TTC549 (cell line): ENCODE data around the gene PTPRK.

Experiments
- FAIRE-seq: peaks from 2 replicates; lab custom pipeline; 2012; peaks lifted over from hg19 to GRCh38; lab: Jason Lieb, UNC

PTPRK gene

DNA sequence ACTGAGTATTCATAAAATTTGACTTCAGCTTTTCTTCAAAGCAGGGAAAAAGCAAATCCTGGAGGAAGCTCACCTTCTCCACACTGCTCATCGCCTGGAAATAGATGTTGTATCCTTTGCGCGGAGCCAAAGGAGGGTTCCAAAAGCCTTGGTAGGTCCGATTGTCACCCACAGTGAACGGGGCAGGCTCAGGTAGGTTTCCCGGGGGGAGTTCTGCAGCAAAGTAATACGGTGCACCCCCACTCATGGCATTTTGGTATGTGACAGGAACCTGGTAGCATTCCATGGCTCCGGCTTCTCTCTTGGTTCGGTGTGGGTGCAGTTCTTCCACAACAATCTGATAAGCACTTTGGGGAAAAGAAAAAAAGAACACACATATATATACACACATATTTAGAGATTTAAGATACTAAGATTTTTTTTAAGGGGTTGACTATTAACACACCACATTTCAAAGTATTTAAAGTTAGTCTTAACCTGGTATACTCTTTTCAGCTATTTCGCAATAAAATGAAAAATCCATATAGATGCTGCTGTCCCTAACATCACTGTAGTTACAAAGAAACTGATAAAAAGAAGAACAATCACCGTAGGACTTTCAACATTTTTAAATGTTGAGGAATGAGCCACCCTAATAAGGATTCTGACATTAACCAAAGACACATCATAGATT, 452.8 kb downstream of the PTPRK start:
- no peak for FAIRE-seq

- FAIRE-seq: no peak
These were observed 455.3 kb downstream of the PTPRK start for GRCh38 chr6:128065072-128065471.

DNA sequence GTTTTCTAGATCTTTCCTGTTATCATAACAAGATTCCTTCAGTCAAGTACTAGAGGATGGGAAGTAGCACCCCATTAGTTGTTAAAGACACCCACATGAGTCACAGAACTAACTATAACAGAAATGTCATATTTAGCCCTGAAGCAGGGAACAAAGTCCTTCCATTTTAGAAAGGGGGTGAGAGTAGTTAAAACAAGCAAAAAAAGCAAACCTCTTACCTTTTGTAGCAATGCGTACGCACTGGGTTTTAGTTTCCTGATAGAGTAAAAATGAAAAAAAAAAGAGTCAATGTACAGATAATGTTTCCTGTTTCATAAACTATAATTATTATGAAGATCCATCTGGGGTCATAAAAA, 455.9 kb downstream of the PTPRK start:
- FAIRE-seq: no peak

DNA sequence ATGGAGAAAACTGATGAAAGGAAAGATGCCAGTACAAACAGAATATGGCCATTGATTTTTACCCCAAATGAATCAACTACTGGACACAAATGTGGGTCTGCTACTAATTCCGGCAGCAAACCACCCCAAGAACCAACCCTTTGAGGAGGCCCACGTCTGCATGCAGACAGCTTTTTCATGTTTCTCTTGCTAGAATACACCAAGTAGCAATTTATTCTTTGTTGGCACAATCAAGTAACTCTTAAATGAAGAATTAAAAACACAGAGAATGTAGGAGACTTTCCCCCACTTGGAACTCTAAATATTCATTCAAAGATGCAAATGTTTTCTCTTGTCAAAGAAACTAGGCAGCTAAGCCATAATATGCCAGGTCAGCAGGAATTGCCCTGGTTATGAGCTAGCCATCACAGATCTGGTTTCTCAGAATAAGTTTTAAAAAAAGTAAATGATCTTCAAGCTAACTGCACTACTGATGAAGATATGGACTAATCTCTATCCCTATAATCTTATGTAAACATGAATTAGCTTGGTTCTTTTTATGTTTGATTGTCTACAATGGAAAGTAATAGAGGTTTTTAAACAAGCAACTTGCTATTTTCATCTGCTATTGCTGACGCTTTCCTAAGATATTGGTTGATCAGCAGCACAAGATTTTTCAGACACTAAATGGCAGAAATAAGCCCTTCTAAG, 456.4 kb downstream of the PTPRK start:
- FAIRE-seq: no peak

DNA sequence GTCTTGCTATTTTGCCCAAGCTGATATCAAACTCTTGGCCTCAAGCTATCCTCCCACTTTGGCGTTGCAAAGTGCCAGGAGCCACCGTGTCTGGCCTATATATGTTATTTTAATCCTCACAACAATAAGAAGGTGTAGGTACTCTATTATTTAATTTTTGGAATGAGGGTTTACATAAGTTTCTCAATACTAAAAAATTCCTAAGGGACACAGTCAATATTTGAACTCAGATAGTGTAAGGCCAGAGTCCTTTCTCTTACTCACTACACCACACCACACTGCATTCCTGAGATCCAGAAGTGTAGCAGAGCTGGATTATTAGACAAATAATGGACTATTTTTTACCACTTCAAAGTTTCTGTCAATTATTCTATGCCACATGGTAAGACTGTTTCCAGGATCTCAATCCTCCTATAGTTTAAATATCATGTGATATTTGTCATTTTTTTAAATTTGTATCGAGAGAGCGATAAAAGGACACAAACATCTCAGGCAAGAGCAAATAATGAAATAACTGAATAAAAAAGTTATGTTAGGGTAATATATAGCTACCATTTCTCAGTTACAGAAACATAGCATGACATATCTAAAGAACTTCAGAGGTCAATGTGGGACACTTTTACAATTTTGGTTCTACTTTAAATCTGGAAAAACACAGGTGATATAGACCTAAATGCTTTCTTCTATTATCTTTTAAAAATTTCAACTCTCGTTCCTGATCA, 457.4 kb downstream of the PTPRK start:
- FAIRE-seq: no peak

- FAIRE-seq: no peak
These were observed 462.5 kb downstream of the PTPRK start for GRCh38 chr6:128057946-128058345.

- no peak for FAIRE-seq
These were observed 462.9 kb downstream of the PTPRK start for GRCh38 chr6:128057541-128057940.

GRCh38 chr6:128053109-128053508, 467.3 kb downstream of the PTPRK start:
- FAIRE-seq: no peak

DNA sequence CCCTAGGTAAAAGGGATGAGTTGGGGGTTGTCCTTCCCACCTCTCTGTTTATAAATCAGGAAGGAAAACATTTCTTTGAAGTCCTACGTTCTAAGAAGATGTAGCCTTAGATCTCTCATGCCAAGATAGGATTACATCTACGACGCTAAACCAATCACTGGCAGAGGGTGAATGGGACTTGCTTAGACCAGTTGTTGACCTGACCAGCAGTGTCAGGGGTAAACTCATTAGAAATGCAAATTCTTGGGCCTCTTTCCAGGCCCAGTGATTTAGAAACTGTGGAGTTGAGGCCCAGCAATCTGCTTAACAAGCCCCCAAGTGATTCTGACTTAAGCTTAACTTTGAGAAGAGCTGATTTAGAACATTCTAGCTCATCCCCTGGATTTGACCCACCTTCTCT, 472.4 kb downstream of the PTPRK start:
- FAIRE-seq: no peak

- no peak for FAIRE-seq
These were observed 474.4 kb downstream of the PTPRK start for GRCh38 chr6:128046033-128046432.

- FAIRE-seq: no peak
These were observed 480.9 kb downstream of the PTPRK start for GRCh38 chr6:128039543-128039942.

- FAIRE-seq: no peak
These were observed 483.4 kb downstream of the PTPRK start for GRCh38 chr6:128036808-128037570.

GRCh38 chr6:128033156-128033555, 487.2 kb downstream of the PTPRK start:
- FAIRE-seq: no peak

GRCh38 chr6:128032042-128032441, 488.4 kb downstream of the PTPRK start:
- no peak for FAIRE-seq

GRCh38 chr6:128029826-128030225, 490.6 kb downstream of the PTPRK start:
- no peak for FAIRE-seq

GRCh38 chr6:128028183-128028582, 492.2 kb downstream of the PTPRK start:
- no peak for FAIRE-seq

DNA sequence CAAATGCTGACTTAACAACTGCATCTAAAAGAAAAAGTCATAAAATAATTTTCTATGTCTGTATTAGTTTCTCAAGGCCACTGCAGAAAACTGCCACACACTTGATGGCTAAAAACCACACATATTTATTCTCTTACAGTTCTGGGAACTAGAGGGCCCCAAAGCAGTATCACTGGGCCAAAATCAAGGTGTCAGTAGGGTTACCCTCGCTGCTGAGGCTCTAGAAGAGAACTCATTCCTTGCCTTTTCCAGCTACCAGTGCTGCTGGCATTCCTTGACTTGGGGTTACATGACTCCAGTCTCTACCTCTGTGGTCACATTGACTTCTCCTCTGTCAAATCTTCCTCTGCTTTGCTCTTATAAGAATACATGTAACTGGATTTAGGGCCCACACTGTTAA, 494.9 kb downstream of the PTPRK start:
- no peak for FAIRE-seq

DNA sequence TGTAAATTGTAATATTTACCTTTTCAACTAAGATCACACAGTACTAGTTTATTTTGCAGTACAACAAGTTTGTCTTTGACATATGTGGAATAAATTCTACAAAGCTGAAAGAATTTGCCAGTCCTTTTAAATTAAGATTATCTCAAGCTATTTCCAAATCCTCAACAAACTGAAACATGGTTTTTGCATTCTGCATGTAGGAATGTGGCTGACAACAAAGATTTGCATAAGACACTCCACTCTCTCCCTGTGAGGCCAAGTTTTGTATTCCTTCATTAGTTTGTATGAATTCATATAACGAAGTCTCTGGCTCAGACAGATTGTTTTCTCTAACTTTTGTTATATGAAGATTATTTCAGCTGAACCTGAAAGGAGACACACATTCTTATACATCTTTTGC, 495.4 kb downstream of the PTPRK start:
- FAIRE-seq: no peak

DNA sequence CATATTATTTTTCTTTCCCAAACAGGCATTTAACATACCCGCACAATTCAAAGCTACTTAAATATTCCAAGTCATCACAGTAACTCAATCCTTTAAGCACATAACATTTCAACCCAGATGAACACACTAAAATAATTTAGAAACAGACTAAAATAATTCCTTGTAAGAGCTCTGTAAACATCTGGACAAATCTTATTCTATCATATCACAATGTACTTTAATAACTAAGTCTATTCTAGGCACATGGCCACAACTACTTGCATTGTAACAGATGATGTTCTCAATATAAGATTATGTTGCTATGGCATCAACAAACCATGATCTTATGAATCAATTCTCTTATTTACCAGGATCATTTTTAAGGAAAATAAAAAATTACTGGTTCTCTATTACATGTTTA, 496.4 kb downstream of the PTPRK start:
- FAIRE-seq: no peak

DNA sequence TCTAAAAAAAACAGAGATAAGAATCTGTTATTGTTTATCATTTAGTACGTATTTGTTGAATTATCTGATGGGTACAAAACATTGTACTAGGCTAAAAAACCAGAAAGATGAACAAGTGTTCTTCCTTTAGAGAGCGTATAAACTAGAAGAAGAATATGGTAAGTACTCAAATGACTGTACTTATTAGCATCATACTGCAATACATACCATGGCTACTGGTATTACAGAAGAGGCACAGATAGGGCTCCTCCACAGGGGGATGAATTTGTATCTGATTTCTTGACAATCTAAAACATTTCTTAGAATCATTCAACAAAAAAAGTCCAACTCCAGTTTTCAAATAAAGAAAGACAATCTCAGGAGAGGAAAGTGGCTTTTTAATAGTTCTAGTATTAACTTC, 501.6 kb downstream of the PTPRK start:
- FAIRE-seq: no peak

DNA sequence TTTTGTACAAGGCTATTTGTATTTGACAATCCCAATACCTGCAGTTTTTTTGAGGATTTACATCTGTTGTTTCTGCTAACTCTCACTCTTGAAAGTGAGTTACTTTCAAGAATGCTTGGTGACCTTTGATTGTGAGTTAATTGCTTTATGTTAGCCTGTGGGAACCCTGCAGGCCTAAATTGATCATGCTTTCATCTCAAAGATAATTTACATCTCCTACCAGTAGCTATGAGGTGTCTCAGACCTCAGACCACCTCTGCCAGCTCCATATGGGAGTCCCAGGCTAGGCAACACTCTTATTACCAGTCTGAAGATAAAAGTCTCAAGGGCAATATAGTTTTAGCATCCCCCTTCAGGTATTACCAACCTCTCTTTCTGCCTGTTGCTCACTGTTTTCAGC, 503.1 kb downstream of the PTPRK start:
- FAIRE-seq: no peak

GRCh38 chr6:128007658-128008057, 512.7 kb downstream of the PTPRK start:
- FAIRE-seq: no peak

DNA sequence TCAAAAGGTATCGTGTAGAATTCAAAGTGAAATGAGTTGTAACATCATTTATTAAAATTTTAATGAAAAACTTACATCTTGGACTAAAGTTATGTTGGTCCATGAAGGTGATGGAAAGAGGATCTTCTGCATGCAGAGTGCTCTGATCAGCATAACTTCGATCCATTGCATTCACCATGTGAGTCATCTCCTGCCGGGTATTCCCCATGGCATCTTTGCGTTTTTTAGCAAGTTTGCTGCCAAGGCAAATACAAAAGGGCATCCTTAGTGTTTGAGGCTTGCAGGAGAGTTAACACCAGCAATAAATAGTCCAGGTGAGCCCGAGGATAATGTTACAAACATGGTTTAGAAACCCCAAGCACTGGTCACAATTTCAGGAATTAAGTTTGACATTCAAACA, 515.4 kb downstream of the PTPRK start:
- FAIRE-seq: no peak
